ENCODE data around the gene RERE. TPM values are rescaled to one million over a fixed set of nuclear protein-coding genes. Genes with fewer than 3 reads are reported as not detected.
A peak's percentile ranks its signal among the peaks of the same experiment; 100 is the strongest.

The RERE gene
- total and polyA plus RNA-seq, 2 experiments from 2014 or later: 148 to 170 TPM

- Histone ChIP-seq H3K27me3 (ENCODE audit: insufficient read depth) (no peaks in the 10 kb centered on the region), H3K9me2 (ENCODE audit: insufficient read depth) (no peaks in the 10 kb centered on the region), H3K4me3 (no peak overlapping the region), H3K4me2 (no peak overlapping the region), H2AFZ (no peak overlapping the region), H3K4me1 (ENCODE audit: insufficient read depth) (peaks cover 31% of the 10 kb centered on the region), H3K79me2 (replicated peaks; ENCODE audit: insufficient read depth) (peaks cover 67% of the 10 kb centered on the region), H4K20me1 (replicated peaks; ENCODE audit: insufficient read depth) (peaks cover 14% of the 10 kb centered on the region), H3K36me3 (ENCODE audit: insufficient read depth) (no peaks in the 10 kb centered on the region), H3F3A (replicated peaks; ENCODE audit: low read depth) (no peaks in the 10 kb centered on the region), H3K27ac (ENCODE audit: low read depth) (peak overlapping the region; percentile 27; the same call in 1 of the 2 replicates)
- ATAC-seq (no peak; the same call in 2 of the 3 replicates), DNase-seq (ENCODE audit: low spot score) (no peak)
- H3K27me3 Mint-ChIP-seq (ENCODE audit: insufficient read depth, low read depth, poor library complexity): peaks cover 9% of the 10 kb centered on the region
- H3K4me3 Mint-ChIP-seq: no peak overlapping the region
- H3K36me3 Mint-ChIP-seq (ENCODE audit: low read depth): peaks cover 2% of the 10 kb centered on the region; the same call in 1 of the 3 replicates
- peak overlapping the region; percentile 44; the same call in 1 of the 2 replicates for H3K27ac Mint-ChIP-seq
- no peaks in the 10 kb centered on the region for H3K9me3 Mint-ChIP-seq
- peaks cover 40% of the 10 kb centered on the region for H3K4me1 Mint-ChIP-seq
- TF ChIP-seq ZNF462 (CRISPR knock-in tag; IDR thresholded peaks at IDR 0.05): no peak
- no peak for TF ChIP-seq EZH2phosphoT487 (IDR thresholded peaks at IDR 0.05; ENCODE audit: unreplicated experiment)
- TF ChIP-seq CREB1 (CRISPR knock-in tag; IDR thresholded peaks at IDR 0.05; ENCODE audit: low read depth): no peak
- TF ChIP-seq EZH2 (IDR thresholded peaks at IDR 0.05; ENCODE audit: low read depth, unreplicated experiment): no peak
- no peak for TF ChIP-seq CTCF (conservative IDR thresholded peaks at IDR 0.05; ENCODE audit: low read depth in 2 of 2)
- no peak for TF ChIP-seq ETS1 (IDR thresholded peaks at IDR 0.05)
- no peak for TF ChIP-seq JUNB (IDR thresholded peaks at IDR 0.05; ENCODE audit: unreplicated experiment)
- no peak for TF ChIP-seq ZNF331 (CRISPR knock-in tag; IDR thresholded peaks at IDR 0.05; ENCODE audit: low read depth)
- no peak for TF ChIP-seq STAT1 (IDR thresholded peaks at IDR 0.05; ENCODE audit: unreplicated experiment)
- TF ChIP-seq REST (IDR thresholded peaks at IDR 0.05; ENCODE audit: unreplicated experiment): no peak
- TF ChIP-seq NANOG (IDR thresholded peaks at IDR 0.05; ENCODE audit: borderline replicate concordance): no peak
- TF ChIP-seq ZNF114 (CRISPR knock-in tag; IDR thresholded peaks at IDR 0.05): no peak
- no peak for TF ChIP-seq POLR2AphosphoS5 (IDR thresholded peaks at IDR 0.05; ENCODE audit: low read depth)
Observed at GRCh38 chr1:8472668-8473067, 344.8 kb downstream of the RERE start.
